IPS-18c (cell line): ENCODE data around the gene LEKR1.

Source experiments
- H3K4me3 ChIP-seq: 2 replicates; pipeline ENCODE4 v1.7.0; 2013; ENCODE audit warnings: low read depth, mild to moderate bottlenecking, low read length, moderate library complexity; ENCODE audit not compliant: insufficient read depth
- H3K9me3 ChIP-seq: one replicate; pipeline ENCODE4 v1.6.1; 2013; ENCODE audit warnings: mild to moderate bottlenecking, low read length, moderate library complexity; ENCODE audit not compliant: control insufficient read depth, insufficient read depth

LEKR1 gene

GRCh38 chr3:157088601-157089454, 262.7 kb downstream of the LEKR1 start:
- Histone ChIP-seq H3K9me3 (no peaks in the 10 kb centered on the region), H3K4me3 (peak overlapping the region; percentile 62)

- H3K9me3 ChIP-seq, result no peaks in the 10 kb centered on the region
- no peak overlapping the region for H3K4me3 ChIP-seq
Observed at GRCh38 chr3:157089455-157090221, 263.5 kb downstream of the LEKR1 start.

- Histone ChIP-seq H3K9me3 (no peaks in the 10 kb centered on the region), H3K4me3 (no peak overlapping the region)
Observed at GRCh38 chr3:157091083-157091833, 265.1 kb downstream of the LEKR1 start.

GRCh38 chr3:157092230-157092629, 266.1 kb downstream of the LEKR1 start:
- Histone ChIP-seq H3K4me3 (no peak overlapping the region), H3K9me3 (no peaks in the 10 kb centered on the region)

- H3K9me3 ChIP-seq, result no peaks in the 10 kb centered on the region
- H3K4me3 ChIP-seq, result no peak overlapping the region
Observed at GRCh38 chr3:157093096-157093495, 266.9 kb downstream of the LEKR1 start.

- no peak overlapping the region for H3K4me3 ChIP-seq
- H3K9me3 ChIP-seq, result no peaks in the 10 kb centered on the region
Observed at GRCh38 chr3:157094301-157094700, 268.1 kb downstream of the LEKR1 start.

GRCh38 chr3:157094751-157095480, 268.8 kb downstream of the LEKR1 start:
- Histone ChIP-seq H3K9me3 (no peaks in the 10 kb centered on the region), H3K4me3 (no peak overlapping the region)
